Measurements from ENCODE around the gene CDH8.

CDH8 gene

GRCh38 chr16:61676740-61677139 lies 359.5 kb downstream of the CDH8 start:
- no peak for TF ChIP-seq CTCF (conservative IDR thresholded peaks at IDR 0.05; ENCODE audit: low read depth)
- H3K27ac ChIP-seq: no peak overlapping the region
- no peak for DNase-seq (ENCODE audit: low spot score)
- POLR2A ChIA-PET (ENCODE audit: low non-redundant PET): no interaction called here
- CTCF ChIA-PET: no interaction called here

GRCh38 chr16:61671161-61671560 lies 365.1 kb downstream of the CDH8 start:
- DNase-seq (ENCODE audit: low spot score): no peak
- CTCF ChIA-PET: no interaction called here
- POLR2A ChIA-PET (ENCODE audit: low non-redundant PET): no interaction called here
- TF ChIP-seq CTCF (conservative IDR thresholded peaks at IDR 0.05; ENCODE audit: low read depth): no peak
- no peak overlapping the region for H3K27ac ChIP-seq

GRCh38 chr16:61665512-61665911 lies 370.7 kb downstream of the CDH8 start:
- no peak for DNase-seq (ENCODE audit: low spot score)
- no peak overlapping the region for H3K27ac ChIP-seq
- TF ChIP-seq CTCF (conservative IDR thresholded peaks at IDR 0.05; ENCODE audit: low read depth): no peak
- ChIA-PET POLR2A (ENCODE audit: low non-redundant PET) (no interaction called here), CTCF (no interaction called here)

GRCh38 chr16:61659936-61660335 lies 376.3 kb downstream of the CDH8 start:
- no peak for TF ChIP-seq CTCF (conservative IDR thresholded peaks at IDR 0.05; ENCODE audit: low read depth)
- ChIA-PET POLR2A (ENCODE audit: low non-redundant PET) (no interaction called here), CTCF (no interaction called here)
- H3K27ac ChIP-seq: no peak overlapping the region
- DNase-seq (ENCODE audit: low spot score): no peak

- ChIA-PET POLR2A (ENCODE audit: low non-redundant PET) (no interaction called here), CTCF (no interaction called here)
- no peak for TF ChIP-seq CTCF (conservative IDR thresholded peaks at IDR 0.05; ENCODE audit: low read depth)
- DNase-seq (ENCODE audit: low spot score): no peak
- H3K27ac ChIP-seq: no peak overlapping the region
These were observed 381.3 kb downstream of the CDH8 start for GRCh38 chr16:61654962-61655361.

- H3K27ac ChIP-seq: no peak overlapping the region
- CTCF ChIA-PET: no interaction called here
- POLR2A ChIA-PET (ENCODE audit: low non-redundant PET): no interaction called here
- no peak for TF ChIP-seq CTCF (conservative IDR thresholded peaks at IDR 0.05; ENCODE audit: low read depth)
- no peak for DNase-seq (ENCODE audit: low spot score)
These were observed 382.7 kb downstream of the CDH8 start for GRCh38 chr16:61653544-61653943.

GRCh38 chr16:61645561-61645960 lies 390.7 kb downstream of the CDH8 start:
- no peak for DNase-seq (ENCODE audit: low spot score)
- ChIA-PET CTCF (no interaction called here), POLR2A (ENCODE audit: low non-redundant PET) (no interaction called here)
- no peak overlapping the region for H3K27ac ChIP-seq
- no peak for TF ChIP-seq CTCF (conservative IDR thresholded peaks at IDR 0.05; ENCODE audit: low read depth)

Data from RWPE1 (cell line).